Endodermal cell (in vitro differentiated cells): ENCODE measurements around the gene USB1. TPM values are rescaled to one million over a fixed set of nuclear protein-coding genes. Genes with fewer than 3 reads are reported as not detected.

ENCODE experiments used
- DNase-seq: peaks from one replicate; pipeline ENCODE4 v3.0.0-alpha.2; 2017
- H3K27ac ChIP-seq: 2 replicates; pipeline ENCODE4 v1.5.1; 2013; ENCODE audit warnings: mild to moderate bottlenecking, low read depth, low read length, moderate library complexity
- H3K27me3 ChIP-seq: 2 replicates; pipeline ENCODE4 v1.6.1; 2013; ENCODE audit warnings: mild to moderate bottlenecking, low read length, moderate library complexity; ENCODE audit not compliant: insufficient read depth, control insufficient read depth, poor library complexity, severe bottlenecking
- H3K36me3 ChIP-seq: 2 replicates; pipeline ENCODE4 v1.7.0; 2013; ENCODE audit warnings: mild to moderate bottlenecking, low read length, moderate library complexity; ENCODE audit not compliant: control insufficient read depth, insufficient read depth
- H3K4me1 ChIP-seq: one replicate; pipeline ENCODE4 v1.7.0; 2013; ENCODE audit warnings: low read length; ENCODE audit not compliant: control insufficient read depth, insufficient read depth
- H3K4me3 ChIP-seq: 2 replicates; pipeline ENCODE4 v1.5.1; 2013; ENCODE audit warnings: mild to moderate bottlenecking, low read length, moderate library complexity
- H3K9ac ChIP-seq: 2 replicates; pipeline ENCODE4 v1.6.1; 2013; ENCODE audit warnings: mild to moderate bottlenecking, low read length, moderate library complexity; ENCODE audit not compliant: poor library complexity, severe bottlenecking; ENCODE audit errors: extremely low read depth
- H3K9me3 ChIP-seq: 2 replicates; pipeline ENCODE4 v1.6.1; 2013; ENCODE audit warnings: mild to moderate bottlenecking, low read length, moderate library complexity; ENCODE audit not compliant: control insufficient read depth
- H3K27ac Mint-ChIP-seq: 2 replicates; pipeline ENCODE4 v1.8.0; 2020; ENCODE audit warnings: mixed read lengths
- H3K27me3 Mint-ChIP-seq: 2 replicates; pipeline ENCODE4 v1.8.0; 2021; ENCODE audit warnings: mild to moderate bottlenecking, mixed read lengths; ENCODE audit not compliant: insufficient read depth
- H3K36me3 Mint-ChIP-seq: 2 replicates; pipeline ENCODE4 v1.8.0; 2020; ENCODE audit warnings: low read depth, mixed read lengths
- H3K4me1 Mint-ChIP-seq: 2 replicates; pipeline ENCODE4 v1.8.0; 2020; ENCODE audit warnings: mixed read lengths
- H3K4me3 Mint-ChIP-seq: 2 replicates; pipeline ENCODE4 v1.8.0; 2020; ENCODE audit warnings: mild to moderate bottlenecking, moderate library complexity, mixed read lengths
- H3K9me3 Mint-ChIP-seq: 2 replicates; pipeline ENCODE4 v1.8.0; 2020; ENCODE audit warnings: mild to moderate bottlenecking, mixed read lengths
- CTCF ChIP-seq: fragments of 200-600 bp; sonication (generic); conservative IDR thresholded peaks from 2 replicates; pipeline ENCODE4 v1.5.0; 2021; ENCODE audit warnings: antibody characterized with exemption, mild to moderate bottlenecking
- WGBS, 2 experiments: methylation state at CpG; one replicate each; pipeline versions ENCODE4 v1.1.5 to v1.1.7; 2013; ENCODE audit warnings: missing lambda C conversion rate in 2 of 2, mixed read lengths in 1 of 2; ENCODE audit not compliant: insufficient coverage in 1 of 2, insufficient read length in 1 of 2; 5-methylcytosine and 5-hydroxymethylcytosine counted together
- total RNA-seq, 2 donors: library from RNA; stranded (reverse); fragmentation: NEBNext Ultra II Directional in 1 of 2; extraction: Animal tissue kit (Norgen Biotek cat#: 25700) in 1 of 2; gene quantifications; 2 replicates in 1 of 2; 3 replicates in 1 of 2; pipeline ENCODE4 v1.2.1, GENCODE V29; 2021

USB1 gene
- total RNA-seq, 2 donors from 2014 or later: 139 to 163 TPM

DNA sequence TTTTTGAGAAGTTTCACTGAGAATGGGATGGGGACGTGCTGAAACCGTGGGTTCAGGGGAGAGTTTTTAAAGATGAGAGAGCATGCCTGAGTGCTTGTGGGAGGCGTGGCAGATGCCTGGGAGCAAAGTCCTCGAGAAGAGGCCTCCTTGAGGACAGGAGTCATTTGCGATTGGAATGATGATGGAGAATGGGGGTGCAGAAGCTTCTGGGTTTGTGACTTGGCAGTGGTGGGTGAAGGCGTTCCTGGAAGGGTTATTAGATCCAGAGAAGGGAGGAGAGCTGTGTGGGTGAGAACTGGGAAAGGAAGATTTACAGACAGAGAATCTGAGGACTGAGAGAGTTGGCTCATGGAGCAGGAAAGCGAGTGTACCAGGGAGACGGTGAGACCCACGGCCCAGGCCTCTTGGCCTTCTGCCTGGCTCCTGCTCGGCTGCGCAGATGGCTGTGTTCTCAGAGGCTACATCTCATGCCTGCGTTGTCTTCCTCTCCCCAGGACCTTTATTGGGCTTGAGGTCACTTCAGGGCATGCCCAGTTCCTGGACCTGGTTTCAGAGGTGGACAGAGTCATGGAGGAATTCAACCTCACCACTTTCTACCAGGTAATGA lies 15.7 kb downstream of the USB1 start:
- H3K9ac ChIP-seq: no peak overlapping the region
- TF ChIP-seq CTCF: no peak
- no peaks in the 10 kb centered on the region for H3K27me3 Mint-ChIP-seq

GRCh38 chr16:58018803-58019202 lies 17.6 kb downstream of the USB1 start:
- H3K36me3 ChIP-seq: peaks cover 66% of the 10 kb centered on the region
- no peaks in the 10 kb centered on the region for H3K9me3 ChIP-seq
- Mint-ChIP-seq H3K27ac (no peak overlapping the region), H3K27me3 (no peaks in the 10 kb centered on the region), H3K4me1 (peaks cover 20% of the 10 kb centered on the region), H3K36me3 (peaks cover 16% of the 10 kb centered on the region), H3K9me3 (no peaks in the 10 kb centered on the region), H3K4me3 (no peak overlapping the region)
- peak; percentile 90 for DNase-seq
- no peak overlapping the region for H3K9ac ChIP-seq
- 74 to 94% methylated on average over 3 to 7 of the region's 7 CpGs for WGBS, 2 experiments
- H3K4me3 ChIP-seq: no peak overlapping the region
- peaks cover 8% of the 10 kb centered on the region for H3K4me1 ChIP-seq
- H3K27me3 ChIP-seq: no peaks in the 10 kb centered on the region
- TF ChIP-seq CTCF: peak; percentile 68
- no peak overlapping the region for H3K27ac ChIP-seq

More for the DNA sequence above, 15.7 kb downstream of the USB1 start:
- no peak overlapping the region for H3K27ac Mint-ChIP-seq
- Histone ChIP-seq H3K4me1 (peaks cover 11% of the 10 kb centered on the region), H3K27ac (no peak overlapping the region), H3K36me3 (peaks cover 82% of the 10 kb centered on the region), H3K27me3 (no peaks in the 10 kb centered on the region), H3K4me3 (no peak overlapping the region), H3K9me3 (no peaks in the 10 kb centered on the region)
- peaks cover 17% of the 10 kb centered on the region for H3K4me1 Mint-ChIP-seq
- no peak overlapping the region for H3K4me3 Mint-ChIP-seq
- WGBS, 2 experiments: 80 to 82% methylated on average over 8 to 12 of the region's 12 CpGs
- H3K9me3 Mint-ChIP-seq: no peaks in the 10 kb centered on the region
- peaks cover 26% of the 10 kb centered on the region for H3K36me3 Mint-ChIP-seq
- no peak for DNase-seq

GRCh38 chr16:58019866-58020538 lies 18.8 kb downstream of the USB1 start:
- Histone ChIP-seq H3K9me3 (no peaks in the 10 kb centered on the region), H3K4me1 (peaks cover 13% of the 10 kb centered on the region), H3K9ac (no peak overlapping the region), H3K36me3 (peaks cover 59% of the 10 kb centered on the region), H3K4me3 (no peak overlapping the region), H3K27me3 (no peaks in the 10 kb centered on the region), H3K27ac (no peak overlapping the region)
- Mint-ChIP-seq H3K4me3 (no peak overlapping the region), H3K27me3 (no peaks in the 10 kb centered on the region), H3K36me3 (peaks cover 10% of the 10 kb centered on the region), H3K4me1 (peaks cover 29% of the 10 kb centered on the region), H3K27ac (no peak overlapping the region), H3K9me3 (no peaks in the 10 kb centered on the region)
- 85% methylated on average over 7 to 8 of the region's 8 CpGs for WGBS, 2 experiments
- no peak for DNase-seq
- TF ChIP-seq CTCF: no peak
